Measurements from ENCODE around the gene SLC4A4.

Gene SLC4A4

DNA sequence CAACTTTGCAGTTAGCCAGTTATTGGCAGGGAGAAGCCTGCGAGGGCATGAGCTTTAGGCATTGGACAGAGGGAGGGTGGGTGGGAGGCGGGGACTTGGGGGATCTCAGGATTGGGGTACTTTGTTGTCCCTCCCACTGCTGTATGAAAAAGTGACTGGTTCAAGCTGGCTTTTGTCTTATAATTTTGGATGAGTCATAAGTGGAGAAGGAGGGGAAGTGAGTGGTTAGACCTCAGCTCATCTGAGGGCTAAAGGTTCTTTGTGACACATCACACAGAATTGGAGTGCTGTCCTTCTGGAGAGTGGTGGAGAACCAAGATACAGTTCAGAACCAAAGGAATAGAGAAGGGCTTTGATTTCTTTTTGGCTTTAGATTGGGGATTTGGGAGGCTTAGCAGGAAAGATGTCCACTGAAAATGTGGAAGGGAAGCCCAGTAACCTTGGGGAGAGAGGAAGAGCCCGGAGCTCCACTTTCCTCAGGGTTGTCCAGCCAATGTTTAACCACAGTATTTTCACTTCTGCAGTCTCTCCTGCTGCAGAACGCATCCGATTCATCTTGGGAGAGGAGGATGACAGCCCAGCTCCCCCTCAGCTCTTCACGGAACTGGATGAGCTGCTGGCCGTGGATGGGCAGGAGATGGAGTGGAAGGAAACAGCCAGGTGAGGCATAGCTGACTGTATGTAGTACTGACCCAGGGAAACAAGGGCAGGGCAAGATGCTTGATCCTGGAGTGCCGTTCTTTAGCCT, at the start of gene SLC4A4:
SLC4A4 (plus strand) TSS at position 175 of the 748 bp plus-strand sequence.
- DNase-seq (ENCODE audit: low read depth): no peak

DNA sequence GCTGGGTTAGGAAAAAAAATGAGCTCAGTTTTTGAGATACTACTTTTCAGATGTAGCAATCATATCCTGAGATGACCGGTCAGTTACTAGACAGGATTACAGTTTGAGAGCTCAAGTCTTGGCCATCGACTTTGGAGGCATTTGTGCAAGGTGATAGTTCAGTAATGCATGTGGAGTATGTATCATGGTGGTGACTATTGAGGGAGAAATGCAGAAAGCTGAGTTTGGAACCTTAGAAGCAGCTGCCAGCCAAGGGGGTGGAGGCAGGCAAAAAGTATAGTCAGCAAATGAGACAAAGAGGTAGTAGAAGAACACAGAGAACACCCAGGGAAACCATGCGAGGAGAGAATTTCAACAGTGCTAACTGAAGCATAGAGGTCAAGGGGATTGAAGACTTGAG, 48.7 kb upstream of the SLC4A4 start:
- DNase-seq (ENCODE audit: low read depth): peak; percentile 21

DNA sequence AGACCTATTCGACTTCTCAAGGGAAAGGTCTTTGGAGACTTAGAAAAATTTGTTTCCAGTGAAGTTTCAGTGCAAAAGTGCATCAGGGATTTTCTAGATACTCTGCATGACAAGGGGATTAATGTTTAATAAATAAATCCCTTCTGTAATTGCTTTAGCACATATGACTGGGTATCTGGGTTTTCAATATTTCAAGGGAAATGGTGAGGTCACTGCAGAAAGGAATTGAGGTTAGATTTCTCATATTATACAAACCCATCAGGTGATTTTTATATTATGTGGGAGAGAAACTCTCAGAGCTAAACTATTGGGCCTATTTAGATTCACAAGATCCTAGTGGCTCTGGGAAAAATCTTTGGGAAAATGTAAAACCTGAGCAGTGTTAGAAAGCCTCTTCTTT, 48.3 kb upstream of the SLC4A4 start:
- no peak for DNase-seq (ENCODE audit: low read depth)

DNA sequence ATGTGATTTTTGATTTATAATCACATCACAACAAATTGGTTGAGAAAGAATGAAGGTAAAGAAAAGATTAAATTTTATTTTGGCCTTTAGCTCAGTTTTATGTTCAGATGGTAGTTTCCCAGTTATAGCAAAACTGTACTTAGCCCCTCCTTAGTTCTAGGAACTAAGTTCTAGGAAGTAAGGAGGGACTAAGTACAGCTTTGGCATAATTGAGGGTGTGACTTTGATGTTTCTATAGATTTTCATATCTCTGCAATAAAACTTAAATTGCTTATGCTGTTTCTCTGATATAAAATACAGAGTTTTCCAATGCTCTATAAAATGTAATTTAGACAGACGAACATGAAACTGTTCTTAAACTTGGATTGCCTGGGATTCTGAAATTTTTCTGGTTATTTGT, 46.6 kb upstream of the SLC4A4 start:
- no peak for DNase-seq (ENCODE audit: low read depth)

DNA sequence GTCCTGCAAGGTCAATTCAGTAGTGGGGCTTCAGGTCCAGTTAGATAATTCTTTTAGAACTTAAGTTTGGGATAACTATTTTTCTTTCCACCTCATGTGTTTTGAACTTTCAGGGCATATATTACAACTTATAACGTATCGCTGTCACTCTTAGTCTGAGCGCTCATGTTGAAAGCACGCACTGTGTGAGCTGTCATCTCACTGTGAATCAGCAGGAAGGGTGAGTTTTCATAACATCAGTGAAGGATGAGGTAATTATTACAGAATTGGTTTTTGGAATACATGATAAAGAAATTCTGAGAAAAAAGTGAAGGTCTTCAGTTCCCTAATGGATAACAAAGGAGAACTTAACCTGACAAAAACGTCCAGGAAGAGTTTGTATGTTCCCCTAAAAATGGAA, 45.1 kb upstream of the SLC4A4 start:
- DNase-seq (ENCODE audit: low read depth): peak; percentile 36

DNA sequence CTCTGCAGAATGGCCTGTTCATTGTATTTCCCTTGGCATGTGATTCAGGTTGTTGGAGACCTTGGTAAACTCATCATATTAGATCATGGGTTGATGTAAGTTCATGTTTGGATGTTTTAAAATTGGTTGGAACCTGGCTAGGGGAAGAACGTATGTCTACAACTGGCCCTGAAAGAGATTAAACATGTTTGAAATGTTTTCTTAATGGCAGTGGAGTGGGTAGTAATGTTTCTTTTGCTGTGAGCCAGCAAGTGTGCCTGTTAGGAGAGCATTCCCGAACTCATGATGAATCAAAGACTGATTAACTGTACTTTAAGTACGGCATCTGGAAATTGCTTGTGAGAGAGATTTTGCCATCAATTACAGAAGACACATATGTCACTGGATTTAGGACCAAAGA, 44.5 kb upstream of the SLC4A4 start:
- no peak for DNase-seq (ENCODE audit: low read depth)

DNA sequence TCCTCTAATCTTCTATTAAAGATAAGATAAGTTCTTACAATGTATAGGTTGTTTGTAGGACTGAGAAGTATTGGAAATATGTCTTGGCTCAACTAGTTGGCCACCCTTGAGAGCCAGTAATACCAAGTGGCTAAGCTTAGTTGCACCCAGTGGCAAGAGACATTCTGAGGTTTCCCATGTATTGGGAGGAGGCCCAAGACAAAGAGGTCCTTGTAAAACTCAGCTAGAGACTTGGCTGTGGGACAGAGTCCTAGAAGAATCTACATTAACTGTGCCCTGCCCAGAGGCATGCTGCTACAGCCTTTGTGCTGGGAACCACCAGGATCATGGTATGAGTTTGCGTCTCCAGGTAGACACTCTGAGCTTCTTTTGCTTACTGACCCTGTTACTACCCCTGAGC, 41.9 kb upstream of the SLC4A4 start:
- DNase-seq (ENCODE audit: low read depth): no peak

DNA sequence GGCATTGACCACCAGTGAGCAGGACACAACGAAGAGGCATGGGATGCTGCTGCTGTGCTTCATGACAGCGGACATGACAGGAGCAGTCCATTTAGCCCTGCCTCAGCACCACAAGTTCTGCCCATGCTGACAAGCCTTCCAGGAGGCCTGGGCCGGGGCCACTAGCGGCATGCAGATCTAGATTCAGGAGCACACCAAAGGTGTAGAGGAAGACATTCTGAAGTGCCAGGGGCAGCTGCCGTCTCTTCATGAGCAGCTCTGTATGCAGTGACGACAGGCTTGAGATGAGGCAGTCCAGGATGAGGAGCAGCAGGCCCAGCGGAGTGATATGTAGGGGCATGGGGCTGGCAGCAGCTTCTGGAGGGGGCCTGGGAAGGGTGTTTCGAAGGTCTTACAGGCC, 38.5 kb upstream of the SLC4A4 start:
- no peak for DNase-seq (ENCODE audit: low read depth)

DNA sequence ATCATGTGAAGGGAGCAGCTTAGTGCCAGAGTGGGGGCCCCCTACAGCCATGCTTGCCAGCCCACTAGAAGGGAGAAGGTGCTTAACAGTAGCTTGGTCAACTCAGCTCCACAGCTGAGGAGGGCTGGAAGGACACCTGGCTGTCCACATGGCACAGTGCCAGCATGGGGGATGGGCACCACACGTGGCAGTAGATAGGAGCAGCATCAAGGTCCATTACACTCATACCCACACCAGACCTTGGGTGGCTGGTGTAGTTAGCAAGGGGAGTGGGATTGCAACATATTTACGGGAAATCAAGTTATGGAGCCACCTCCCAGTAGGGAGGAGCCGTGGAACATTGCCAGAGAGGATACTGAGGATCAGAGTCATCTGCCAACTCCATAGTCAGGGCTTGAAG, 37.9 kb upstream of the SLC4A4 start:
- no peak for DNase-seq (ENCODE audit: low read depth)

DNA sequence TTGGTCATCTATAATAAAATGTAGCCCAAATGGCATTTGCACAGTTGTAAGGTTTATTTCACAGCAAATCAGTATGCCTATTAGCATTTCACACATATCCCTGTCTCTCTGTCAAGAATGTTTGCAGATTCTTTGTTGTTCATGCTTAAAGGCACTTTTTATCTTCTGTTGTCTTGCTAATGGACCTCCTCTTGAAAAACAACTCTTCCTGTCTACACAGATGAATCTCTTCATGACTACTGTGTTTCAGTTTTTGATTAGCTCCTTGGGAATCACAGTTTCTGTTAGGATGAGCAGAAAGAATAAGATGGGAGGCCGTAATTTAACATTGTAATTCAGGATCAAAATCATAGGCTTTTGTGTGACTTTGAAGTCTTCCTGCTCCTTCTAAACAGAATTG, 35.5 kb upstream of the SLC4A4 start:
- no peak for DNase-seq (ENCODE audit: low read depth)

DNA sequence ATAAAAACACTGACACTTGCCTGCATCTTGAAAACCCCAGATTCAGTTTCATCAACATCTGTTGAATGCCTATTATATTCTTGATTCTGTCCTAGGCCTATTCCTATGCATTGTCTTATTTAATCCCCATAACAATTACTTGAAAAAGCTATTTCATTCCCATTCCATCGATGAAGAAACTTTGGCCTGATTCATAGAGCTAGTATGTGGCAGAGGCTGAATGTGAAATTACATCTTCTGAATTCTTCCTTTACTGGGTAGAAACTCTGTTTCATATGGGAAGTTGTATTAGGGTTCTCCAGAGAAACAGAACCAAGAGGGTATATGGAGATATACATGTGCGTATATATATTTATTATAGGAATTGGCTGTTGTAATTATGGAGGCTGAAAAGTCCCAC, 35.0 kb upstream of the SLC4A4 start:
- DNase-seq (ENCODE audit: low read depth): no peak

DNA sequence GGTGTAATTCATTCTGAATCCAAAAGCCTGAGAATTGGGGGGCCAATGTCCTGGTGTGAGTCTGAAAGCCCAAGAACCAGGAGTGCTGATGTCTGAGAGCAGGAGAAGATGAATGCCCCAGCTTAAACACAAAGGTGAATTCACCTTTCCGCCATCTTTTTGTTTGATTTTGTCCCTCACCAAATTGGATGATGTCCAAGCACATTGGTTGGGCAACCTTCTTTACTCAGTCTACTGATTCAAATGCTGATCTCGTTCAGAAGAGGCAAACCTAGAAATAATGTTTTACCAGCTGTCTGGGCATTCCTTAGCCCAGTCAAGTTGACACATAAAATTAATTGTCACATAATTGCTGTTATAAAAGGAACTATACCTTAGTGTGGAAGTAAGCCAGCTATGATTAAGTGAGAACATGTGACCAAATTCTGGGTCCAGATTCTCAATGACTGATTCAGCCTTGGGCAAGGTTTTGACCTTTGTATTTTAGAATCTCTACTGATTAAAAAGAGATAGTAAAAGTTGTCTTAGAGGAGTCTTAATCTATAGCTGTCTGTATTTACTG, 34.5 kb upstream of the SLC4A4 start:
- no peak for DNase-seq (ENCODE audit: low read depth)

DNA sequence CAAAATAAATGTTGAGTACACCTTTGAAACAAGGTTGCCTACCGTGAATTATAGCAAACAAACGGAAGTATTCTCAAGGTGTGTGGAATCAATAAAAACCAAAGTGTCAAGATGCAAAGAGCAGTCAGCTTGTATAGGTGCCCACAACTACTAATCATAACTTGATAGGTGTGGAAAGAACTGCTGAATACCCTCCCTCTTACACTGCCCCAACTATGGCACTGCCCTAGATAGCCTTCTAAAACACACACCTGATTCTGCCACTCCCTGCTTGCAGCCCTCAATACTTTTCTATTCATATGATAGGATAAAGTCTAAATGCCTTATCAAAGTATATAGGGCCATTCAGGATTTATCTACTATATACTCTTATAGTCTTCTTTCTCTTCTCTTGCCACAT, 31.1 kb upstream of the SLC4A4 start:
- DNase-seq (ENCODE audit: low read depth): no peak

DNA sequence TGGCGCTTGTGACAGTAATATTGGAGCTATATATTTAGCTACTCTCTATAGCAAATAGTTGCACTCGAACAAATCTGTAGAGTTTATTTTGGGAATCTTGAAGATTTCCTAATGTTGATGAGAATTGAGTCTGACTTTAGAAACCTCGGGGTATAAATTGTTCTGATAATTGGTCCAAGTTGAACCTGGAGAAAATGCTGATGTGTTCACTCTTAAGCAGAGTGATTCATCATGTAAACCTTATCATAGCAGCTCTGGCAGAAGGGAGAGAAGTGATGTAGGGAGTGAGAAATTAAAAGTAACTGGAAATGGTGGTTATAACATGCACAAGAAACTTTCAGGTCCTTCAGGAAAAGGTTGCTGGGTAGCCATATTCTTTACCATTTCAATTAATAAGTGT, 16.4 kb upstream of the SLC4A4 start:
- DNase-seq (ENCODE audit: low read depth): no peak

DNA sequence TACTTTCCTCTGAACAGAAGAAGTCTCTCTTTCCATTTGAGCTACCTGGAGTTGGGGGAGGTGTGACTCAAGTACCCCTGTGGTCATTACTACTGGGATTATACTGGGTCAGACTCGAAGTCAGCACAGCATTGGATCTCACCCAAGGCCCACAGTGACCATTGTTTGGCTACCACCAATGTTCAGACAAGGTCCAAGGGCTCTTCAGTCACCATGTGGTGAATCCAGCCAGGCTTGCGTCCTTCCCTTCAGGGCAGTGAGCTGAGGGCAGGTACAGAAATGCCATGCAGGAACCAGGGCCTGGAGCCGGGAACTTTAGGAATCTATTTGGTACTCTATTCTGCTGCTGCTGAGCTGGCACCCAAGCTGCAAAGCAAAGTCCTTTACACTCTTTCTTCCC, 5.5 kb upstream of the SLC4A4 start:
- no peak for DNase-seq (ENCODE audit: low read depth)

DNA sequence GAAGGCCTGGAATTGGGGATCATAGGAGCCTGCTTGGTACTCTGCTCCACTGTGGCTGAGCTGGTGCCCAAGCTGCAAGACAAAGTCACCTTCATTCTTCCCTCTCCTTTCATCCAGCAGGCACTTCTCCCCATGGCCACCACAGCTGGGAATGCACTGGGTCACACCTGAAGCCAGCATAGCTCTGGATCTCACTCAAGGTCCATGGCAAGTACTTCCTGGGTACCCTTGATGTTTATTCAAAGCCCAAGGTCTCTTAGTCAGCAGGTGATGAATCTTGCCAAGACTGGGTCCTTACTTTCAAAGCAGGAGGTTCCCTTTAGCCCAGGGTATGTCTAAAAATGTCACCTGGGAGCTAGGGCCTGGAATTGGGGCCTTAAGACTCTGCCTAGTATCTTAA, 4.9 kb upstream of the SLC4A4 start:
- no peak for DNase-seq (ENCODE audit: low read depth)

DNA sequence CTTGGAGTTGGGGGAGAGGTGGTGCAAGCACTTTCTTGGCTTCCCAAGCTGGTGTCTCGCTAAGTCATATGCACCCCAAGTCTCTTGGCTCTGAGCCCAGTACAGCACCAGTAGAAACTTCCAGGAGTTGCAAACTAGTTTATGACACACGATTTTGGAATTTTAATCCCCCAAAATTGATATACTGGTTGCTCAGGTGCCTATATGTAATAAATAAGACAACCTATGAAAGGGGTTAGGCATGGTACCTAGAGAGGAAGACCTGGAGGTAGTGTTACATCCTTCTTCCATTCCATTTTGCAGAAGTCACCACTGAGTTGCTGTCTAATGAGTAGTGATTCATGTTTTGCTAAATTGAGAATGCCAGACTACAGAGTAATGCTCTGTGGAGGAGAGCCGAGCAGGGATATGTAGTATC, 4.3 kb upstream of the SLC4A4 start:
- DNase-seq (ENCODE audit: low read depth): no peak

DNA sequence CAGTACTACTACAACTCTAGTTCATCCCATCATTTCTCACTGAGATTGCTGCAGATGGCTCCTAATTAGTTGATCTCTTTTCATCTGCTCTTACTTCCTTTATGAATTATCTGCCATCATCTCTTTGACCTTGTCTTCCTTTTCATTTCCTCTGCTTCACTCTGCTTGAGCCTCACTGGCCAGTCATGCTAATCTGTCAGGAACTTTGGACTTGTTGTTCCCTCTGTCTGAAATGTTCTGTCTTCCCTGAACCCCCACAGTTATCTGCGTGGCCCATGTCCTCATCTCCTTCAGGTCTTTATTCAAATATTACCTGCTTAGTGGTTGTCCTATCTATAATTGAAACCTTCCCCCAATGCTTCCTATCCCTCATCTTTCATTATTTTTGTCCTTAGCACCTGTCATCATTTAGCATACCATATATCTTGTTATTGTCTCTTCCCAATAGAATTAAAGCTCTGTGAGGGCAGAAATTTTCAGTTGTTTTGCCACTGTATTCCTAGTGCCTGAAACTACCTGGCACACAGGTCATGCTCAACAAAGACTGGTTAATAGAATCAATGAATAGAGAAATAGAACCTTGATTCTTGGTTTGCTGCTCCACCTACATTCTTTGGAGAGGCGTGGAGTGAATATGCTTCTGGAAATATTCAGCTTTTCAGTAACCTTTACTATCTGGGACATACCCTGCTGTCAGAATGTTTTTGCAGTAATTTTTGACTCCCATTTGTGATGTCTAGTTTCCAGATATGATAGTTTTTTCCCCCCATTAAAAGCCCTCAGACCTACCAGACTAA, 5.0 kb downstream of the SLC4A4 start:
- no peak for DNase-seq (ENCODE audit: low read depth)

DNA sequence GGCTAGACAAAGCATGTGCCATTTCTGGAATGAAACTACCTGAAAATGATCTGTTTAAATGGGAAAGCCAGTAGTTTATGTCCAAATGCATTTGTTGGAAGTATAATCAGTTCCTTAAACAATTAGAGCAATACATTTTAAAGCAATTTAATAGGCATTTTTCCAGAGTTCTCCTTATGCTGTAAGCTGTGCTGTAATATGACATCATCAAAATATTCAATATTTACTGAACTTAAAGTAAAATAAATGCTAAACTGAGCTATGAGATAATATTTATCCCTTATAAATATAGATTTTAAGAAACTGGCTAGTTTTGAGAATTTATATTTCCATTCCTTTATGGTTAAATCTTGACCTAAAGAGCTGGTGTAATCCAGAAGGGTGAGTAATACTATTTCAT, 7.9 kb downstream of the SLC4A4 start:
- no peak for DNase-seq (ENCODE audit: low read depth)

DNA sequence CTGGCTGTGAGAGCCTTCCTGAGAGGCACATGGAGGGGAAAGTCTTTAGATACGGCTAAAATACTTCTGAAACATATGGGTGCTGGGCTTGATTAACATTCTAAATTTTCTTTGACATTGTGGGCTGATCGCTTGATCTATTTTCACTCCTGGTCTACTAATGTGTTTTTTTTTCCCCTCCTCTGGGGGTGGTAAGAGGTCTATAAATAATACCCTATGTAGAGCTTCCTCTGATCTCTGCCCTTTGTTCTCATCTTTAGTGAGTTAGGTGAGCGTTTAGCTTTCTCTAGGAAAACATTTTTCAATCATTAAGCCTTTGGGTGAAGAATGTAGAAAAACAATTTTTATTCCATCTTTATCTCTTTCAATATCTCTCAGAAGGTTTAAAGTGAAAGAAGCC, 9.8 kb downstream of the SLC4A4 start:
- DNase-seq (ENCODE audit: low read depth): no peak

DNA sequence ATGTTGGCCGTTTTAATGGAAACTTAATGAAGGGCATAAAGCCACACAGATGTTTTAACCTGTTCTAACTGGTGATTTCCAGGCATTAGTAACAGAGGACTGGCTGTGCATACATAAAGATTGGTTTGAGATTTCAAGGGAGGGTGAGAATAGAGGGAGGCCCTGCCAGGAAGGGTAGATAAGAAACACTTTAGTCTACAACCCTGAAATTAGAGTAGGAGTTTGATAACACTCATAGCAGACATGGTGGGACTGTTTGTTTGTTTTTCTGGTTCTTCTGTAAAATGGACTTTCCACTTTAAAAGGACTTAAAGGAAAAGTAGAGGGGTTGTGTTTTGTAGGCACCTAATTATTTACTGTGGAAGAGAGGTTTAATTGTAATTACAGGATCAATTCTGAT, 16.2 kb downstream of the SLC4A4 start:
- no peak for DNase-seq (ENCODE audit: low read depth)

DNA sequence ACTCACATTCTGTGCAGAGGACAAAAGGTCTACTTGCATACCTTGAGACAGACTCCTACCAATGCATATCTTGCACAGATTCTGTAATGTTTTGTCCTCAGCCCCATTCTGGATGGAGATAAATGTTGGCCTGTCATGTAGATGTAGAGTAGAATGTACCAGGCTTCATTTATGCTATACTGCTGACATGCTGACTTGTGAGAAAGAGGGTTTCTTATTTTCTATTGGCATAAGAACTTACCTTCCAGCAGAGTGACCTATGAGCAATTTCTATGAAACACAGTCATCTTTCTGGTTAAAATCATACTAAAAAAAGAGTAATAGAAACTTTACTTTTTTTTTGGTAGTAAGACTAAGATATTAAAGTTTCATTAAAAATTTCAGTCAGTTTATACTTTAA, 17.2 kb downstream of the SLC4A4 start:
- no peak for DNase-seq (ENCODE audit: low read depth)

DNA sequence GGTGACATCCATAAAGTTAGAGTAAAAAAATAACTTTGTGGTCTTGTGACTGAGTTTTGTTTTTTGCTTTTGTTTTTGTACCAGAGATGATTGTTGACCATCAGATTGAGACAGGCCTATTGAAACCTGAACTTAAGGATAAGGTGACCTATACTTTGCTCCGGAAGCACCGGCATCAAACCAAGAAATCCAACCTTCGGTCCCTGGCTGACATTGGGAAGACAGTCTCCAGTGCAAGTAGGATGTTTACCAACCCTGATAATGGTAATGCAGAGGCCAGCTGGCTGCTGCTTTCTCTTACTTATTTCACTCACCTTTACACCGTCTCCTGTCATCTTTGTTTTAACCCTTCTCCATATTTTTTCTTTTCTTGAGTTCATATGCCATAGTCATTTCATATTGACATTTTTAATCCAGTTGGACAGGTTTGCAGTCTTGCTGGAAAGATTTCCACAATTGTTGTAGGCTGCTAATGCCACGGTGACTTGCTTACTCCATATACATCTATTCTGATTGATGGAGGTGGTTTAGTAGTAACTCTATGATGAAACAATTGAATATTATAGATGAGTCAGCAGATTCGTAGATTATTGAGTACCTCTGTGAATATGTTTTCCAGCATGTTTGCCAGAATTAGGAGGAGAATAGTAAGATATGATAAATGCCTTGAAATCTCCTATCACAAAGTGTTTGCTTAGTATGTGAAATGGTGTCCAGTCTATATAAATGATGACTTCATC, 18.3 kb downstream of the SLC4A4 start:
- no peak for DNase-seq (ENCODE audit: low read depth)
